Measurements from ENCODE around the gene NARF. TPM values are rescaled to one million over a fixed set of nuclear protein-coding genes. Genes with fewer than 3 reads are reported as not detected.

NARF gene
- polyA plus RNA-seq, 1 donor (not counting 4 experiments of a cell fraction or from before 2014, with no cell fraction given) = 36.8 TPM

DNA sequence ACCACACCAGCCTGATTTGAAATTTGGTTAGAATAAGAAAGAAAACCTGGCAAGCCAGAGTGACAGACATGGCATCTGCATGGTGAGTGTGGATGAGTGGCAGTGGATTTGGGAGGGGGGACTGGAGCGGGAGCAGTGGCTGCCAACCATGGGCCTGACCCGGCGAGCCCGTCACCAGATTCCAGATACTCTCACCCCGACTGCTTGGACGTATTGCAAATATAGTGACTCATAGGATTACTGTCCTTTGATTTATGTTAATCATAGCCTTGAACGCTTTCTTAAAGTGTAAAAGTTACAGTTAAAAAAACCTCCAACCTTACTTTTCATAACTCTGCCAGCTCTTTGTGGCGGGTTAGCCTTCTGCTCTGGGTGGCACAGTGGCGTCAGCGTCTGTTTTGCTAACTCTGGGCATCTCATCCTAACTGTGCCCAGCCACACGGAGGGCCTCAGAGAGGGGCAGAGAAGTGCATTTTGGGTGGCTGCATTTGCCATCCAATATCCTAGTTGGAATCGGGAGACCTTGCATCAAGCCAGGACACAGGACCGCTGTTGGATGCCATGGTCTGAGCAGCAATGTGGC lies 34.2 kb downstream of the NARF start:
- TF ChIP-seq EZH2 (IDR thresholded peaks at IDR 0.05; ENCODE audit: low read length) = no peak
- TF ChIP-seq, protein P1, sequence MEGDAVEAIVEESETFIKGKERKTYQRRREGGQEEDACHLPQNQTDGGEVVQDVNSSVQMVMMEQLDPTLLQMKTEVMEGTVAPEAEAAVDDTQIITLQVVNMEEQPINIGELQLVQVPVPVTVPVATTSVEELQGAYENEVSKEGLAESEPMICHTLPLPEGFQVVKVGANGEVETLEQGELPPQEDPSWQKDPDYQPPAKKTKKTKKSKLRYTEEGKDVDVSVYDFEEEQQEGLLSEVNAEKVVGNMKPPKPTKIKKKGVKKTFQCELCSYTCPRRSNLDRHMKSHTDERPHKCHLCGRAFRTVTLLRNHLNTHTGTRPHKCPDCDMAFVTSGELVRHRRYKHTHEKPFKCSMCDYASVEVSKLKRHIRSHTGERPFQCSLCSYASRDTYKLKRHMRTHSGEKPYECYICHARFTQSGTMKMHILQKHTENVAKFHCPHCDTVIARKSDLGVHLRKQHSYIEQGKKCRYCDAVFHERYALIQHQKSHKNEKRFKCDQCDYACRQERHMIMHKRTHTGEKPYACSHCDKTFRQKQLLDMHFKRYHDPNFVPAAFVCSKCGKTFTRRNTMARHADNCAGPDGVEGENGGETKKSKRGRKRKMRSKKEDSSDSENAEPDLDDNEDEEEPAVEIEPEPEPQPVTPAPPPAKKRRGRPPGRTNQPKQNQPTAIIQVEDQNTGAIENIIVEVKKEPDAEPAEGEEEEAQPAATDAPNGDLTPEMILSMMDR (optimal IDR thresholded peaks at IDR 0.05 in 1 of 3, IDR thresholded peaks at IDR 0.05 in 1 of 3, conservative IDR thresholded peaks at IDR 0.05 in 1 of 3; ENCODE audit: extremely low read depth in 1 of 3, insufficient read depth in 2 of 3, low read length in 3 of 3) = no peak
- H3K9ac ChIP-seq (ENCODE audit: control insufficient read depth, extremely low read depth, insufficient read depth, low read length) = peak overlapping the region; percentile 11
- DNase-seq (ENCODE audit: low read depth, low spot score) (no peak), FAIRE-seq (peak; percentile 87)
- dilution Hi-C loops (cut with MboI; ENCODE audit: extremely low pct_ligation_motif_present, low sequenced_read_pairs) = no loop called here
- peak overlapping the region; percentile 58 for H3K27ac ChIP-seq (ENCODE audit: control insufficient read depth, insufficient read depth, low read length)
- peaks cover 2% of the 10 kb centered on the region for H3K9me1 ChIP-seq (ENCODE audit: control insufficient read depth, extremely low read depth, insufficient read depth, low read length)
- H3K27me3 ChIP-seq (ENCODE audit: control insufficient read depth, extremely low read depth, insufficient read depth, low read length) = no peaks in the 10 kb centered on the region
- no peaks in the 10 kb centered on the region for H4K20me1 ChIP-seq (ENCODE audit: control insufficient read depth, extremely low read depth, insufficient read depth, low read length)
- H2AFZ ChIP-seq (ENCODE audit: control insufficient read depth, low read length) = no peak overlapping the region
- no peaks in the 10 kb centered on the region for H3K36me3 ChIP-seq (ENCODE audit: control insufficient read depth in 2 of 2, extremely low read depth in 1 of 2, insufficient read depth in 2 of 2, low read length in 2 of 2)
- peaks cover 43% of the 10 kb centered on the region for H3K4me1 ChIP-seq (ENCODE audit: control insufficient read depth, extremely low read depth, insufficient read depth, low read length)
- H3K9me3 ChIP-seq (ENCODE audit: control insufficient read depth, low read depth, low read length) = no peaks in the 10 kb centered on the region
- peak overlapping the region; percentile 3 for H3K4me2 ChIP-seq (ENCODE audit: control insufficient read depth, extremely low read depth, insufficient read depth, low read depth, low read length)
- H3K79me2 ChIP-seq (ENCODE audit: control insufficient read depth, insufficient read depth, low read length) = no peaks in the 10 kb centered on the region
- no peak overlapping the region for H3K4me3 ChIP-seq (ENCODE audit: control insufficient read depth in 2 of 3, extremely low read depth in 1 of 3, insufficient read depth in 2 of 3, low read depth in 1 of 3, low read length in 3 of 3)

DNA sequence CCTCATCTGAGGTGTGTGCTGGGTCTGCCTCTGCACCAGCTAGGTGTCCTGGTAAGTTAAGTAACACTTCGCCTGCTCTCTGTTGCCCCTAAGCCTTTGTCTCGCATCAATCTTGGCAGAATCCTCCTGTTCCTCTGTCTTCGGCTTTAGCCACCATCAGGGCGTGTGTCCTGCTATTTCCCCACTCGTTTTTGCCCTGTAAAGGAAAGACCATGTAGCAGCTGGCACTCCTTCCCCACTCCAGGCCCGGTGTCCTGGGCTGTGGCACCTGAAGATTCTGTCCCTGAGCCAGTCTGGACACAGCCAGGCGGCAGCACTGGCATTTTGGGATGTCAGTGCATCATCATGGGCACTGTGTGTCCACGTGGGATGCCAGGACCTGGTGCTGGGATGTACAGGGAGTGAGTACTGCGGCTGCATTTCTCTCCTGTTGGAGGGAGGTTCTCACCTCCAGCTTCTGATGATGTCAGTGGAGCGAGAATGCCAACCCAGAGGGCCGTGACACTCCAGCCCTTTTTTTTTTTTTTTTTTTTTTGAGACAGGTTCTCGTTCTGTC lies 34.8 kb downstream of the NARF start:
- Histone ChIP-seq H3K9me3 (ENCODE audit: control insufficient read depth, low read depth, low read length) (no peaks in the 10 kb centered on the region), H4K20me1 (ENCODE audit: control insufficient read depth, extremely low read depth, insufficient read depth, low read length) (no peaks in the 10 kb centered on the region), H3K27me3 (ENCODE audit: control insufficient read depth, extremely low read depth, insufficient read depth, low read length) (no peaks in the 10 kb centered on the region), H3K4me1 (ENCODE audit: control insufficient read depth, extremely low read depth, insufficient read depth, low read length) (peaks cover 47% of the 10 kb centered on the region), H3K27ac (ENCODE audit: control insufficient read depth, insufficient read depth, low read length) (peak overlapping the region; percentile 58), H3K9me1 (ENCODE audit: control insufficient read depth, extremely low read depth, insufficient read depth, low read length) (peaks cover 2% of the 10 kb centered on the region), H2AFZ (ENCODE audit: control insufficient read depth, low read length) (no peak overlapping the region), H3K4me2 (ENCODE audit: control insufficient read depth, extremely low read depth, insufficient read depth, low read depth, low read length) (peak overlapping the region; percentile 3), H3K79me2 (ENCODE audit: control insufficient read depth, insufficient read depth, low read length) (no peaks in the 10 kb centered on the region), H3K4me3 (ENCODE audit: control insufficient read depth in 2 of 3, extremely low read depth in 1 of 3, insufficient read depth in 2 of 3, low read depth in 1 of 3, low read length in 3 of 3) (no peak overlapping the region), H3K36me3 (ENCODE audit: control insufficient read depth in 2 of 2, extremely low read depth in 1 of 2, insufficient read depth in 2 of 2, low read length in 2 of 2) (no peaks in the 10 kb centered on the region), H3K9ac (ENCODE audit: control insufficient read depth, extremely low read depth, insufficient read depth, low read length) (peak overlapping the region; percentile 11)
- no peak for DNase-seq (ENCODE audit: low read depth, low spot score)
- TF ChIP-seq, protein P1 (optimal IDR thresholded peaks at IDR 0.05 in 1 of 3, IDR thresholded peaks at IDR 0.05 in 1 of 3, conservative IDR thresholded peaks at IDR 0.05 in 1 of 3; ENCODE audit: extremely low read depth in 1 of 3, insufficient read depth in 2 of 3, low read length in 3 of 3) = peak in 2 of 3 experiments; percentile 6 to 13
- no peak for TF ChIP-seq EZH2 (IDR thresholded peaks at IDR 0.05; ENCODE audit: low read length)
- dilution Hi-C loops (cut with MboI; ENCODE audit: extremely low pct_ligation_motif_present, low sequenced_read_pairs) = no loop called here
- no peak for FAIRE-seq

Measured in keratinocyte (primary cell).